MCF 10A (cell line): ENCODE data around the gene OR2B2. TPM values are rescaled to one million over a fixed set of nuclear protein-coding genes. Genes with fewer than 3 reads are reported as not detected.

Experiments
- BruUV-seq: library from RNA; stranded (reverse); fragments of 400-500 nt; replicated peaks from 2 replicates; lab custom pipeline; 2021; lab: Mats Ljungman, UMichigan
- CTCF ChIA-PET: fragments of 300-600 bp; sonication (Branson Sonifier 250); formaldehyde crosslinking; extraction: SDS; loops from one replicate; lab custom pipeline; 2021; ENCODE audit warnings: antibody characterized with exemption, inconsistent platforms; lab: Yijun Ruan, JAX
- POLR2A ChIA-PET: fragments of 300-600, 350-650 bp; sonication (Branson Sonifier 250); formaldehyde crosslinking; extraction: SDS; loops from one replicate; lab custom pipeline; 2020; ENCODE audit warnings: antibody characterized with exemption, inconsistent platforms; lab: Yijun Ruan, JAX
- DNase-seq: peaks from one replicate; pipeline ENCODE4 v3.0.0-alpha.2; 2018; ENCODE audit not compliant: unreplicated experiment
- H3K27ac Mint-ChIP-seq: one replicate; pipeline ENCODE4 v1.8.0; 2022; ENCODE audit warnings: mild to moderate bottlenecking, low read depth, mixed read lengths; ENCODE audit not compliant: unreplicated experiment
- H3K27me3 Mint-ChIP-seq: one replicate; pipeline ENCODE4 v1.8.0; 2022; ENCODE audit warnings: mixed read lengths; ENCODE audit not compliant: insufficient read depth, unreplicated experiment
- H3K36me3 Mint-ChIP-seq: one replicate; pipeline ENCODE4 v1.8.0; 2022; ENCODE audit warnings: mild to moderate bottlenecking, moderate library complexity, mixed read lengths; ENCODE audit not compliant: insufficient read depth, unreplicated experiment
- H3K4me1 Mint-ChIP-seq: one replicate; pipeline ENCODE4 v1.8.0; 2022; ENCODE audit warnings: mixed read lengths; ENCODE audit not compliant: insufficient read depth, unreplicated experiment
- H3K4me3 Mint-ChIP-seq: one replicate; pipeline ENCODE4 v1.8.0; 2022; ENCODE audit warnings: mild to moderate bottlenecking, moderate library complexity, mixed read lengths; ENCODE audit not compliant: unreplicated experiment
- H3K9me3 Mint-ChIP-seq: one replicate; pipeline ENCODE4 v1.8.0; 2022; ENCODE audit warnings: mixed read lengths; ENCODE audit not compliant: unreplicated experiment
- intact Hi-C: fragments of 100-400 bp; cut with micrococcal nuclease; formaldehyde crosslinking; loops from 2 replicates; pipeline ENCODE4 v1.14.1; 2022
- total RNA-seq: library from RNA; stranded (reverse); gene quantifications from 2 replicates; pipeline ENCODE4 v1.2.3, GENCODE V29; 2022
- TF ChIP-seq, protein P1 (sequence below): fragments of 200-600 bp; IDR thresholded peaks from one replicate; pipeline ENCODE4 v1.8.0; 2022; ENCODE audit warnings: antibody characterized with exemption, mild to moderate bottlenecking; ENCODE audit not compliant: unreplicated experiment

Gene OR2B2
- total RNA-seq, 1 experiment from 2014 or later = not detected

DNA sequence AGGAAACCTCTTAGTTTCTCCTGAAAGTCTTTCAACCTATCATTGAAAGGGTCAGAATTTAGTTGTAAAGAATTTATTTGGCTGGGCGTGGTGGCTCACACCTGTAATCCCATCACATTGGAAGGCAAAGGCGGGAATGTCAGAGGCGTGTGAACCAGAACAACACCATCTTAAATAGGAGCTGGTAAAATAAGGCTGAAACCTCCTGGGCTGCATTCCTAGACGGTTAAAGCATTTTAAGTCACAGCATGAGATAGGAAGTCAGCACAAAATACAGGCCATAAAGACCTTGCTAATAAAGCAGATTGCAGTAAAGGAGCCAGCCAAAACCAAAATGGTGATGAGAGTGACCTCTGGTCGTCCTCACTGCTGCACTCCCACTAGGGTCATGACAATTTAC, 29.6 kb downstream of the OR2B2 start:
- POLR2A ChIA-PET = interaction anchor here (0.5 to 3.4 kb wide), 4 partner anchors 8 to 1827 kb away, joined by 3 to 15 read pairs (median 8); a partner anchor contains a TSS
- CTCF ChIA-PET = interaction anchor here (1.0 kb wide), 1 partner anchor 13 kb away, joined by 4 read pairs; no protein-coding TSS in a partner anchor
- no peak overlapping the region for H3K27ac Mint-ChIP-seq
- H3K4me3 Mint-ChIP-seq = no peak overlapping the region
- TF ChIP-seq, protein P1, sequence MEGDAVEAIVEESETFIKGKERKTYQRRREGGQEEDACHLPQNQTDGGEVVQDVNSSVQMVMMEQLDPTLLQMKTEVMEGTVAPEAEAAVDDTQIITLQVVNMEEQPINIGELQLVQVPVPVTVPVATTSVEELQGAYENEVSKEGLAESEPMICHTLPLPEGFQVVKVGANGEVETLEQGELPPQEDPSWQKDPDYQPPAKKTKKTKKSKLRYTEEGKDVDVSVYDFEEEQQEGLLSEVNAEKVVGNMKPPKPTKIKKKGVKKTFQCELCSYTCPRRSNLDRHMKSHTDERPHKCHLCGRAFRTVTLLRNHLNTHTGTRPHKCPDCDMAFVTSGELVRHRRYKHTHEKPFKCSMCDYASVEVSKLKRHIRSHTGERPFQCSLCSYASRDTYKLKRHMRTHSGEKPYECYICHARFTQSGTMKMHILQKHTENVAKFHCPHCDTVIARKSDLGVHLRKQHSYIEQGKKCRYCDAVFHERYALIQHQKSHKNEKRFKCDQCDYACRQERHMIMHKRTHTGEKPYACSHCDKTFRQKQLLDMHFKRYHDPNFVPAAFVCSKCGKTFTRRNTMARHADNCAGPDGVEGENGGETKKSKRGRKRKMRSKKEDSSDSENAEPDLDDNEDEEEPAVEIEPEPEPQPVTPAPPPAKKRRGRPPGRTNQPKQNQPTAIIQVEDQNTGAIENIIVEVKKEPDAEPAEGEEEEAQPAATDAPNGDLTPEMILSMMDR = no peak
- intact Hi-C loops = no loop called here
- H3K4me1 Mint-ChIP-seq = no peaks in the 10 kb centered on the region
- H3K9me3 Mint-ChIP-seq = no peaks in the 10 kb centered on the region
- BruUV-seq = no TSS peak
- H3K27me3 Mint-ChIP-seq = no peaks in the 10 kb centered on the region
- H3K36me3 Mint-ChIP-seq = no peaks in the 10 kb centered on the region
- DNase-seq = no peak

DNA sequence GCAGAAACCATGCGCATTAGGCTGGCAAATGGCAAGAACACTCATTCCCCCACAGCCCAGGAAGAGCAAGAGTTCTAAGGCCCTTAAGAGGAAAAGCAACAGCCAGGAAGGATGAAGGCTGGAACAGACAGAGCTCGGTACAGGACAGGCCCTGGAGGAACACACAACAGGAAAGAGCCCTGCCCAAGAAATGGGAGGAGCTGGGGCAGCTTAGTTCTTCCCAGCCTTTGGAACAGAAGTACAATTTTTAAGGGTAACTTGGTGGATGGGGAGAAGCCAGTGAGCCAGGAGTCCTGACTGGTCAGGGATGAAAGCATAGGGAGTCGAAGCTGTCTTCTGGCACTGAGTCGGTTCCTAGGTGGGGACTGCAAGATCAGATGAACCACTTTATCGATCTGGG, 32.4 kb downstream of the OR2B2 start:
- H3K4me1 Mint-ChIP-seq = peaks cover 5% of the 10 kb centered on the region
- CTCF ChIA-PET = interaction anchor here (0.7 kb wide), 1 partner anchor 69 kb away, joined by 4 read pairs; no protein-coding TSS in a partner anchor
- H3K36me3 Mint-ChIP-seq = no peaks in the 10 kb centered on the region
- no peaks in the 10 kb centered on the region for H3K27me3 Mint-ChIP-seq
- H3K9me3 Mint-ChIP-seq = no peaks in the 10 kb centered on the region
- POLR2A ChIA-PET = interaction anchor here (1.3 kb wide), 1 partner anchor 13 kb away, joined by 5 read pairs; a partner anchor contains a TSS
- H3K4me3 Mint-ChIP-seq = no peak overlapping the region
- intact Hi-C loops = no loop called here
- BruUV-seq = no TSS peak
- no peak overlapping the region for H3K27ac Mint-ChIP-seq
- TF ChIP-seq, protein P1 = no peak
- no peak for DNase-seq

DNA sequence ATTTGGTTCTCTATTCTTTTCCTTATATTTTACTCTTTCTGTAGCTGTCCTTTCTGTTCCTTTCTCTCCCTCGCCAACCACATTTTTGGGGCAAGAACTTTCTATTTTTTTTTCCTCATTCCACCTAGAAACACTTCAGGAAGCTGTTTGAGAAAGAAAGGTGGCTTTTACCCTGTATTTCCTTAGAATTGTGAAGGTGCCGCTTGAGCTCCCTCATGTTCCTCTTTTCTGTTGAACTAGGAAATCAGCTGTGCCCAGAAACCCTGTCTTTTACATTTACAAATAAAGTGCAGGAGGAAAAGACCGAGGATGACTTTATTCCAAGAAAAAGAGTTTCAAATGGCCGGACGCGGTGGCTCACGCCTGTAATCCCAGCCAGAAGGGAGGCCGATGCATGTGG, 38.2 kb downstream of the OR2B2 start:
- no TSS peak for BruUV-seq
- H3K36me3 Mint-ChIP-seq = peaks cover 7% of the 10 kb centered on the region
- H3K4me1 Mint-ChIP-seq = peaks cover 5% of the 10 kb centered on the region
- no peak for DNase-seq
- CTCF ChIA-PET = interaction anchor here (0.6 to 1.6 kb wide), 5 partner anchors 9 to 557 kb away, joined by 3 to 4 read pairs (median 3); a partner anchor contains a TSS
- POLR2A ChIA-PET = interaction anchor here (0.6 to 18.7 kb wide), 14 partner anchors 9 to 1828 kb away, joined by 3 to 826 read pairs (median 15); a partner anchor contains a TSS
- H3K9me3 Mint-ChIP-seq = no peaks in the 10 kb centered on the region
- peak overlapping the region; percentile 93 for H3K27ac Mint-ChIP-seq
- H3K27me3 Mint-ChIP-seq = no peaks in the 10 kb centered on the region
- peak overlapping the region; percentile 79 for H3K4me3 Mint-ChIP-seq
- intact Hi-C loops = no loop called here
- TF ChIP-seq, protein P1 = no peak

DNA sequence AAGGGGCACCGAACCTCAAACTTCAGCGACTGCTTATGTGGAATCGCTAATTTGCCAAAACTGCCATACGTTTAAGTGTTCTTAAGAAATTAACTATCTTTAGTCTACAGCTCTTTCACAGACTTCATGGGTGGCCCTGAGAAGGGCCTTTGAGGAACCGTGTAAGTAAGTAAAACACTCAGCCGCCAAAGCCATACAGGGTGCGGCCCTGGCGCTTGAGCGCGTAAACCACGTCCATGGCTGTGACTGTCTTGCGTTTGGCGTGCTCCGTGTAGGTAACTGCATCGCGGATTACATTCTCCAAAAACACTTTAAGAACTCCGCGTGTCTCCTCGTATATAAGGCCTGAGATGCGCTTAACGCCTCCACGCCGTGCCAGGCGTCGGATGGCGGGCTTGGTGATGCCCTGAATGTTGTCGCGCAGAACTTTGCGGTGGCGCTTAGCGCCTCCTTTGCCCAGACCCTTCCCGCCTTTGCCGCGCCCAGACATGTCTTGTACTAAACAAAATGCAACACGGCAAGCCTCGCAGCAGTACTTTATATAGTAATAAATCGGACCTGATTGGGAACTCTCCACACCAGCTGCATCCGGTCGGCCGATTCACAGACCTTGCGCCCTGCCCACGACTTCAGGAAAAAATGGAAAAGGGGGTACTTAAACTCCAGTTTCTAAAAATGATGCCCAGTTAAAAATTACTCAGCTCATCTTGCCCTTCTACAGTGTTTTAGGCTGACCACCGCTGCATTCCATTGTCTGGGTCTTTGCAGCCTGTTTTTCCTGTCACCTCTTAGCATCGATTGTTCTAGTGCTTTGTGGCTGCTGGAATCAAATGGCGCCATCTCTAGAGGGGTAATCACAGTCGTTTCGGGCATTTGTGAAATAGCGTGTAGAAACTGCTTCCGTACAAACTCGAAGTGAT, 38.9 kb downstream of the OR2B2 start:
- H3K4me3 Mint-ChIP-seq = peak overlapping the region; percentile 79
- intact Hi-C loops = no loop called here
- H3K27ac Mint-ChIP-seq = peak overlapping the region; percentile 93
- TF ChIP-seq, protein P1 = no peak
- POLR2A ChIA-PET = interaction anchor here (0.6 to 18.7 kb wide), 27 partner anchors 8 to 1829 kb away, joined by 3 to 826 read pairs (median 6); a partner anchor contains a TSS
- H3K36me3 Mint-ChIP-seq = peaks cover 7% of the 10 kb centered on the region
- peak; percentile 73 for DNase-seq
- BruUV-seq = no TSS peak
- CTCF ChIA-PET = interaction anchor here (0.6 to 1.6 kb wide), 6 partner anchors 9 to 558 kb away, joined by 3 to 11 read pairs (median 4); a partner anchor contains a TSS
- H3K4me1 Mint-ChIP-seq = peaks cover 5% of the 10 kb centered on the region
- no peaks in the 10 kb centered on the region for H3K9me3 Mint-ChIP-seq
- H3K27me3 Mint-ChIP-seq = no peaks in the 10 kb centered on the region
